BJ (cell line): ENCODE data around the gene ATP6V0D1. TPM values are rescaled to one million over a fixed set of nuclear protein-coding genes. Genes with fewer than 3 reads are reported as not detected.
"Not testable (repeated sequence)": the region's sequence is repeated elsewhere in the genome, so short reads cannot be mapped to it uniquely, and the experiment has no call there.

ENCODE experiments used
- CTCF ChIA-PET: fragments of 350-600 bp; formaldehyde crosslinking; extraction: SDS; loops from one replicate; lab custom pipeline; 2021; ENCODE audit warnings: antibody characterized with exemption, inconsistent platforms; lab: Yijun Ruan, JAX
- POLR2A ChIA-PET: fragments of 300-600 bp; sonication (Branson Sonifier 250); formaldehyde crosslinking; extraction: SDS; loops from one replicate; lab custom pipeline; 2021; ENCODE audit warnings: antibody characterized with exemption; lab: Charles Lee
- DNase-seq: peaks from one replicate; pipeline ENCODE4 v3.0.0-alpha.2; 2011; ENCODE audit warnings: low read depth
- H3K27me3 ChIP-seq: 2 replicates; pipeline ENCODE4 v1.6.0; 2011; ENCODE audit warnings: low read length; ENCODE audit not compliant: control insufficient read depth, insufficient read depth
- H3K36me3 ChIP-seq: 2 replicates; pipeline ENCODE4 v1.5.1; 2011; ENCODE audit warnings: low read length; ENCODE audit not compliant: control insufficient read depth, insufficient read depth
- H3K4me3 ChIP-seq: 2 replicates; pipeline ENCODE4 v1.5.1; 2011; ENCODE audit warnings: low read depth, mild to moderate bottlenecking, control low read depth, low read length
- polyA plus RNA-seq: library from polyadenylated mRNA; depleted of rRNA; stranded (reverse); fragments of >200 nt; gene quantifications from 2 replicates; pipeline ENCODE4 v1.2.3, GENCODE V29; 2011
- TF ChIP-seq, protein P1 (sequence below): IDR thresholded peaks from 2 replicates; pipeline ENCODE4 v1.5.1; 2011; ENCODE audit warnings: low read depth, mild to moderate bottlenecking, control low read depth, inconsistent platforms, low read length, moderate library complexity; ENCODE audit not compliant: insufficient read depth

Gene ATP6V0D1
- polyA plus RNA-seq, 1 experiment = 155 TPM

DNA sequence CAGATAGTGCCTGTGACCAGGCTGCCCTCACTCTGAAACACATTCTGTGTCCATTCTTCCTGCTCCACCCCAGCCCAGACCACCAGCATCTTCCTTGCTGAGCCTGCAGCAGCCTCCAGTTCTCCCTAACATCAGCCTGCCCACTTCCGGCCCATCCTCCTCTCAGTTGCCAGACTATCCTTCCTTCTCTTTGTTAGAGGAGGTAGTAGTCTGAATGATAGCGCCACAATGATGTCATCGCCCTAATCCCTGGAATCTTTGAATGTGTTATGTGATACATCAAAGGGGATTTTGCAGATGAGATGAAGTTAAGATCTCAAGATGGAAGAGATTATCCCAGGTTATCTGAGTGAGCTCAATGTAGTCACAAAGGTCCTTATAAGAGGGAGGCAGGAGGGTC lies 61.5 kb downstream of the ATP6V0D1 start:
- no peak for DNase-seq
- H3K4me3 ChIP-seq = no peak overlapping the region
- no peaks in the 10 kb centered on the region for H3K36me3 ChIP-seq
- ChIA-PET CTCF (interaction anchor here (0.6 to 10.5 kb wide), 5 partner anchors 9 to 66 kb away, joined by 3 to 276 read pairs (median 3); no protein-coding TSS in a partner anchor), POLR2A (no interaction called here)
- peaks cover 5% of the 10 kb centered on the region; the same call in 1 of the 2 replicates for H3K27me3 ChIP-seq
- TF ChIP-seq, protein P1, sequence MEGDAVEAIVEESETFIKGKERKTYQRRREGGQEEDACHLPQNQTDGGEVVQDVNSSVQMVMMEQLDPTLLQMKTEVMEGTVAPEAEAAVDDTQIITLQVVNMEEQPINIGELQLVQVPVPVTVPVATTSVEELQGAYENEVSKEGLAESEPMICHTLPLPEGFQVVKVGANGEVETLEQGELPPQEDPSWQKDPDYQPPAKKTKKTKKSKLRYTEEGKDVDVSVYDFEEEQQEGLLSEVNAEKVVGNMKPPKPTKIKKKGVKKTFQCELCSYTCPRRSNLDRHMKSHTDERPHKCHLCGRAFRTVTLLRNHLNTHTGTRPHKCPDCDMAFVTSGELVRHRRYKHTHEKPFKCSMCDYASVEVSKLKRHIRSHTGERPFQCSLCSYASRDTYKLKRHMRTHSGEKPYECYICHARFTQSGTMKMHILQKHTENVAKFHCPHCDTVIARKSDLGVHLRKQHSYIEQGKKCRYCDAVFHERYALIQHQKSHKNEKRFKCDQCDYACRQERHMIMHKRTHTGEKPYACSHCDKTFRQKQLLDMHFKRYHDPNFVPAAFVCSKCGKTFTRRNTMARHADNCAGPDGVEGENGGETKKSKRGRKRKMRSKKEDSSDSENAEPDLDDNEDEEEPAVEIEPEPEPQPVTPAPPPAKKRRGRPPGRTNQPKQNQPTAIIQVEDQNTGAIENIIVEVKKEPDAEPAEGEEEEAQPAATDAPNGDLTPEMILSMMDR = no peak

DNA sequence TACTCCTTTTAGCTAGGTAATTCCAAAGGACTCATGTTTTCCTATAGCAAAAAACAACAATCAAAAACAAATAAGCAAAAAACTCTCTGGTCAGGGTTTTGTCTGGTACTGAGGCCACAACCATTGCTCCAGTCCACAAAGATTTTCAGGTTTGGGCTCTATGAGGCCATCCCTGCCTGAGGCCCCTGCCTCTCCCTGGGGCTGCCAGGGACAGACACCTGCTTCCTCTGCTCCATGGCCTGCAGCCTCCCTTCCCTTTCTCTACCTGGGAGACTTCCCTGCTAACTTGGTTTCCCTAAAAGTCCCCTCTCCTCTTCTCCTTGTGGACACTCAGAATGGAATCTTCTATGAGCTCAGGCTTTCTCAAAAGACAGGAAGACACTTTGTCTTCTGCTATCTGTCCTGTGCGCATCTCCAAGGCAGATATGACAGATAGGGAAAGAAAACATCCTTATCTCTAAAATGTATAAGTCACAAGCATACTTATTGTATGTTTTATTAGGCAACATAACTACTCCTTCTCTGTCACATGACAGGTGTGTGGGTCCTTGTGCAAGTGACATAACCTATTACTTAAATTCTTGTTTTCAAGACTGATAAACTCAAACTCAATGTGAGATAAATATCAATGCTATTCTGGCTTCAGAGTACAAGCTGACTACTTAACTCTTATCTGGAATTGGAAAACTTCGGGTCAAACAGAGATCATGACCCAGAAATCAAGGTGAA lies 63.5 kb downstream of the ATP6V0D1 start:
- H3K4me3 ChIP-seq = no peak overlapping the region
- DNase-seq = no peak
- CTCF ChIA-PET = interaction anchor here (1.1 to 7.0 kb wide), 9 partner anchors 9 to 157 kb away, joined by 3 to 54 read pairs (median 5); partner anchors contain the start of gene ATP6V0D1
- H3K27me3 ChIP-seq = no peaks in the 10 kb centered on the region; the same call in 1 of the 2 replicates
- TF ChIP-seq, protein P1 = no peak
- H3K36me3 ChIP-seq = no peaks in the 10 kb centered on the region
- POLR2A ChIA-PET = no interaction called here

DNA sequence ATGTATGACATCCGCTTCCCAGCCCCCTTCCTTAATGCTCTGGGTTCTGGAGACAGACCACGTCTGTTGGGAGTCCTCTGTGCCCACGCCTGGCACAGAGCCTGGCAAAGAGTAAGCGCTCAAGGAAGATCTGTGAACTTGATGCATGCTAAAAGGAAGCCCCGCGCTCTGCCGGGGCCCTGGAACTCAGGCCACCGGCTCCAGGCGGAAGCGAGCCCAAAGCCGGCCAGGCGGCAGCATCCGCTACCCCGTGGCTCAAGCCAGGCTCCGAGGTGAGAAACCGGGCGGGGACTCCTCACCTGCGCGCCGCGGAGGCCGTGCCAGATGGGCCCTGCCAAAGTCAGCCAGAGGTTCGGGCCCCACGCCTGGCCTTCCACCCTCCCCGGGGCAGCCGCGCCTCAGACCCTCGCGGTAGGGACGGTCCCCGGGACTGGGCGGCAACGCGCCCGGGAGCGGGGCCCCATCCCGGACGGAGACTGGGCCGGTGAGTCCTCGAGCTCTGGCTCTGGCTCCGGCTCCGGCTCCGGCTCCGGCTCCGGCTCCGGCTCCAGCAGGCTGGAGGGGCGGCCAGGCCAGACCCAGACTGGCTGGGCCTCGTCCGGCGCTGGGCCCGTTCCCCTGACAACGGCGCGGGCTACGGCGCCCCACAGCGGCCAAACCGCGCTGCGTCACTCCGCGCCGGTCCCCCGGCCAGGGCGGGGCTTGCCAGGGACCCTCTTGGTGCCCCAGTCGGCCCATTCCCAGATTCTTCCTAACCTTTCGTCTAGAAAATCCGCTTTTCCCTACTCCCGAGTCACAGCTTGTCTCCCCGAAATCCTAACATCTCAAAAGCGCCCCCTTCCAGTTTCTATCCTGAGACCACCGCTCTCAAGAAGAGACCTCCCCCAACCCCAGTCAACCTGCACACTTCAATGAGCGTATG lies 64.8 kb downstream of the ATP6V0D1 start, which contains the start of gene ZDHHC1:
Gene ZDHHC1, minus strand, starts transcription at position 606 of the 922 bp plus-strand sequence. CDS start 8,702 bp downstream, outside the sequence.
- TF ChIP-seq, protein P1 = 0 out of 2 replicates have a peak, but pooled peaks have one; percentile 27
- H3K27me3 ChIP-seq = no peaks in the 10 kb centered on the region; the same call in 1 of the 2 replicates
- no peak for DNase-seq
- H3K4me3 ChIP-seq = peak within 1 kb of the TSS; percentile 77
- no peaks in the 10 kb centered on the region for H3K36me3 ChIP-seq
- ChIA-PET CTCF (interaction anchor here (0.6 to 7.0 kb wide), 15 partner anchors 8 to 170 kb away, joined by 3 to 54 read pairs (median 4); partner anchors contain the start of genes ATP6V0D1 and TPPP3), POLR2A (no interaction called here)

DNA sequence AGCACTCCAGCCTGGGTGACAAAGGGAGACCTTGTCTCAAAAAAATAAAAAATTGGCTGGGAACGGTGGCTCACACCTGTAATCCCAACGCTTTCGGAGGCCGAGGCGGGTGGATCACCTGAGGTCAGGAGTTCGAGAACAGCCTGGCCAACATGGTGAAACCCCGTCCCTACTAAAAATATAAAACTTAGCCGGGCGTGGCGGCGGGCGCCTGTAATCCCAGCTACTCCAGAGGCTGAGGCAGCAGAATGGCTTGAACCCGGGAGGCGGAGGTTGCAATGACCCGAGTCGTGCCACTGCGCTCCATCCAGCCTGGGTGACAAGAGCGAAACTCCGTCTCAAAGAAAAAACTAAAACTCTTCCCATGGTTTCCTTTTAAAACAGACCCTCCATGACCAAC lies 65.5 kb downstream of the ATP6V0D1 start:
- peak overlapping the region; percentile 77 for H3K4me3 ChIP-seq
- H3K27me3 ChIP-seq, POLR2A ChIA-PET, DNase-seq, H3K36me3 ChIP-seq: not testable (repeated sequence)
- CTCF ChIA-PET = interaction anchor here (0.7 to 7.0 kb wide), 4 partner anchors 8 to 66 kb away, joined by 3 to 54 read pairs (median 4); no protein-coding TSS in a partner anchor

DNA sequence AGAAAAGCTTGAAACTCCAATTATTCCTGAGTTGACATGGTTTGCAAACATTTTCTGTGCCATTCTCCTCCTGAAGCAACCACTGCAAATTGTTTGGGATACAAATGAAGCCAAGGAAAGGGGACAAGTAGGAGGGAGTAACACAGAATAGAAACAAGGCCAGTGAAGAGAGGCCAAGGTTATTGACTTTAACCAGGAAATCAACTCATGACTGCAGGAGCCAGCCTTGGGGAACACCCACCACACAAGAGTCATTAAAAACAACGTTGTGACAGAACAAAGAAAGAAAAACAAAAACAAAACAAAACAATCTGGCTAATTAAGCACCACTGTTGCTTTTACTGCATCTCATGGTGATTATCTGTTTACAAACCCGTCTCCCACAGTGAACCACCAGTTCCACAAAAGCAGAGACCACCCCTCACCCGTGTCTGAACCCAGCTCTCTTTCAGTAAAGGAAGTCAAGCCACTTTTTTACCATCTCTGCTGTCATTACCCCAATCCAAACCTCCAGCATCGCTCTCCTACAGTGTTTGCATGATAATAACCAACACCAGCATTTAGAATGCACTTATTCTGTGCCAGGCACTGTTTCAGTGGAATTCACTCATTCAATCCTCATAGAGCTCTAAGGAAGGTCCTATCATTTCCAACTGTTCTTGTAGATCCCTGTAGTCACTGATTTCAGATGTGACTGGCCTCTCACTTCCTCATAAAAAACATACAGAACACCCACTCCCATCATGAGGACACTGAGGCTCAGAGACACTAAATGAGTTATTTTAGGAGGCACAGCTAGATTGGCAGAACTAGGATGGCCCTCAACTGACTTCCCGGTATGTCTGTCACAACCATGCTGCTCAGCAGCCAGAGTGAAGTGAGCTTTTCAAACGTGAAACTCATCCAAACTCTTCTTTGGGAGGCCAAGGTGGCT lies 66.7 kb downstream of the ATP6V0D1 start:
- TF ChIP-seq, protein P1 = no peak
- Histone ChIP-seq H3K4me3 (no peak overlapping the region), H3K36me3 (no peaks in the 10 kb centered on the region), H3K27me3 (no peaks in the 10 kb centered on the region; the same call in 1 of the 2 replicates)
- ChIA-PET POLR2A (no interaction called here), CTCF (interaction anchor here (0.6 to 7.0 kb wide), 7 partner anchors 7 to 107 kb away, joined by 3 to 54 read pairs (median 4); no protein-coding TSS in a partner anchor)
- no peak for DNase-seq
